Ectodermal cell (in vitro differentiated cells): ENCODE results near the gene SRP9.
A peak's percentile ranks its signal among the peaks of the same experiment; 100 is the strongest.
"Not testable (repeated sequence)": the region's sequence is repeated elsewhere in the genome, so short reads cannot be mapped to it uniquely, and the experiment has no call there.

Experiments used
- H3K27ac ChIP-seq: 2 replicates; pipeline ENCODE4 v1.7.0; 2013; ENCODE audit warnings: mild to moderate bottlenecking, low read depth, low read length; ENCODE audit not compliant: insufficient read depth, poor library complexity, severe bottlenecking
- H3K27me3 ChIP-seq: 2 replicates; pipeline ENCODE4 v1.7.0; 2013; ENCODE audit warnings: mild to moderate bottlenecking, low read length; ENCODE audit not compliant: insufficient read depth, control insufficient read depth, poor library complexity, severe bottlenecking
- H3K36me3 ChIP-seq: one replicate; pipeline ENCODE4 v1.7.0; 2013; ENCODE audit warnings: low read length; ENCODE audit not compliant: control insufficient read depth, insufficient read depth
- H3K4me1 ChIP-seq: one replicate; pipeline ENCODE4 v1.7.0; 2013; ENCODE audit warnings: low read length; ENCODE audit not compliant: control insufficient read depth, insufficient read depth
- H3K4me3 ChIP-seq: 2 replicates; pipeline ENCODE4 v1.7.0; 2013; ENCODE audit warnings: low read depth, low read length, control low read depth; ENCODE audit not compliant: insufficient read depth
- H3K9me3 ChIP-seq: 2 replicates; pipeline ENCODE4 v1.7.0; 2013; ENCODE audit warnings: mild to moderate bottlenecking, low read length, moderate library complexity; ENCODE audit not compliant: control insufficient read depth
- WGBS, 2 experiments: methylation state at CpG; one replicate each; pipeline ENCODE4 v1.1.7; 2013; ENCODE audit warnings: missing lambda C conversion rate in 2 of 2; 5-methylcytosine and 5-hydroxymethylcytosine counted together

The SRP9 gene

DNA sequence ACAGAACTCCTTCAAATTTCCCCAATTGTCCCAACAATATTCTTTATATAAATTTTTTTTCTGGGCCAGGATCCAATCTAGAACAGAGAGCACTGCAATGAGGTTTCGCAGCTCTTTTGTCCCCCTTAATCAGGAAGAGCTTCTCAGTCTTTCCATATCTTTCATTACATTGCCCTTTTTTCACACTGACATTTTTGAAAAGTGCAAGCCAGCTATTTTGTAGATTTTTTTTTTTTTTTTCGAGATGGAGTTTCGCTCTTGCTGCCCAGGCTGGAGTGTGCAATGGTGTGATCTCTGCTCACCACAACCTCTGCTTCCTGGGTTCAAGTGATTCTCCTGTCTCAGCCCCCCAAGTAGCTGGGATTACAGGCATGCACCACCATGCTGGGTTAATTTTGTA is 29.1 kb downstream of the SRP9 start:
- not testable (repeated sequence) for H3K4me3 ChIP-seq, H3K9me3 ChIP-seq, H3K36me3 ChIP-seq, H3K4me1 ChIP-seq, H3K27ac ChIP-seq
- peaks cover 15% of the 10 kb centered on the region for H3K27me3 ChIP-seq
- WGBS, 2 experiments = 94 to 96% methylated on average over 3 of the region's 3 CpGs

DNA sequence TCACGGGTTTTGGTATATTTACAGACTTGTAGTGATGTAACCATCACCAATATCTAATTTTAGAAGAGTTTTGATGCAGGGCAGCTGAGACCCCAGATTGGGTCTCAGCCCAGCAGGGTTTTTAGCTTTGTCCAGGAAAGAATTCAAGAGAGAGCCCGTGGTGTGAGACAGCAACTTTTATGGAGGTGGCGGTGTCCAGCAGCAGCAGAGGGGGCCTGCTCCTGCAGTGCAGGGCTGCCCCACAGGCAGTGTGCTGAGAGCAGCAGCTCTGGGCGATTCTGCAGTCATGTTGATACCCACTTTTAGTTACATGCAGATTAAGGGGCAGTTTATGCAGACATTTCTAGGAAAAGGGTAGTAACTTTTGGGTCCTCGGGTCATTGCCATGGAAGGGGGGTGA is 30.5 kb downstream of the SRP9 start:
- Histone ChIP-seq H3K36me3 (no peaks in the 10 kb centered on the region), H3K4me1 (peaks cover 3% of the 10 kb centered on the region), H3K4me3 (no peak overlapping the region), H3K9me3 (no peaks in the 10 kb centered on the region), H3K27me3 (peaks cover 15% of the 10 kb centered on the region), H3K27ac (no peak overlapping the region)
- 72 to 81% methylated on average over 4 to 5 of the region's 5 CpGs for WGBS, 2 experiments

DNA sequence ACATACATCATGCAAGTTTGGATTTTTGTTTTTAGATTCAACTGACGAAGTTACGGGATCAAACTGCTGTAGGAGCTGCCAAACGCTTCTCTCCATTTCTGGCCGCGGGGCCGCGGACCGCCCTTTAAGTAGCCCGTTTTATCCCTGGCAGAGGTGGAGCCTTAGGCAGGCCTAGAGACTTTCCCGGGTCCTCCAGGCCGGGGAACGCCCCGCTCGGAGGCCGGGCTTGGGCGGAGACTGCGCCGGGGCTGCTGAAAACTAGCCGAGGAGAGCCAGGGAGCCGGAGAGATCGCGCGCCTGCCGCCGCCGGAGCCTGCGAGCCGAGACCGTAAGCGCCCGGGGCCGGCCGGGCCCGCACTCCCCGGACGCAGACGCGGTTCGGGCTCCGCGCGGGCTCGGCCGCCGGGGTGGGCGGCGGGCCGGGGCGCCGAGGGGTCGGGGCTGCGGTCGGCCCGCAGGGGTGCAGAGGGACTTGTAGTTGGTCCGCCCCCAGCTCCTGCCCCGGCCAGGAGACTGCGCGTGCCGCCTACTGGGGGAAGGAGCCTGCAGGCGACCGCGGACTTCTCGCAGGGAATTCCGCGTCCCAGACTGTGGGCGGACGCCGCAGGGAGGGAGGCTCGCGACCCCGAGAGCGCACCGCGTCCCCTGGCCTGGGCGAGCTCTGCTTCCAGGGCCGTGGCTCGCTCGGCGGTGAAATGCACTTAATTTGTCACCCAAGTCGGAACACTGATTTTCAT is 32.4 kb downstream of the SRP9 start, which contains the start of gene EPHX1:
Gene EPHX1, plus strand, starts transcription at position 283 of the 737 bp plus-strand sequence. CDS start 18,606 bp downstream, outside the sequence.
- Histone ChIP-seq H3K27me3 (peaks cover 15% of the 10 kb centered on the region), H3K4me3 (peak within 1 kb of the TSS; percentile 39), H3K4me1 (peaks cover 10% of the 10 kb centered on the region), H3K9me3 (no peaks in the 10 kb centered on the region), H3K27ac (no peak within 1 kb of the TSS), H3K36me3 (no peaks in the 10 kb centered on the region)
- 1% methylated on average over 80 of the region's 80 CpGs for WGBS, 2 experiments

DNA sequence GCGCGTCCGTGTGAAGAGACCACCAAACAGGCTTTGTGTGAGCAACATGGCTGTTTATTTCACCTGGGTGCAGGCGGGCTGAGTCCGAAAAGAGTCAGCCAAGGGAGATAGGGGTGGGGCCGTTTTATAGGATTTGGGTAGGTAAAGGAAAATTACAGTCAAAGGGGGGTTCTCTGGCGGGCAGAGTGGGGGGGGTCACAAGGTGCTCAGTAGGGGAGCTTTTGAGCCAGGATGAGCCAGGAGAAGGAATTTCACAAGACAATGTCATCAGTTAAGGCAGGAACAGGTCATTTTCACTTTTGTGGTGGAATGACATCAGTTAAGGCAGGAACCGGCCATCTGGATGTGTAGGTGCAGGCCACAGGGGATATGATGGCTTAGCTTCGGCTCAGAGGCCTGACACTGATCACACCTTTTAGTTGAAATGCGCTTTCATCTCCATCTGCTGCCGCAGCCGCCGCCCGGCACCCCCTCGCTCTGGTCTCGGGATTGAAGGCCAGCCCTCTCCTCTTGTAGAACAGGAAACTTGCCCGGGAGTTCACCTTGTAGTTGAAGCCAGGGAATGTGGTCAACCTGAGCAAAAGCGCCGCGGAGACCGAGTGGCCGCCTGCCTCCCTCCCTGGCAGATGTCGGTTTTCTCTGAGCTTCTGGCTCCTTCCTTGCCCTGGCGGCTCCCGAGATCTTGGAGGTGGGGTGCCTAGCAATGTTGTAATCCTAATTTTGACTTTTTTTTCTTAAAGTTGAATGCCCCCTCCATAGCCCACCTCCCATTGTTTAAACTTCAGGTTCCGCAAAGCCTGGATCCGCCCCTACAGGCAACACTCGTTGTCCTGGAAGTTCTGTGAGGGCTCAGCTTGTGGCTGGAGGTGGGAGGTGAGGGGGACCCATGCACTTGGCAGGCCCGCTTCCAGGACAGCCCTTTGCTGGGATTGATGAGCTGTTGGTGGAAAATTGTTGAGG is 33.2 kb downstream of the SRP9 start:
- H3K27ac ChIP-seq, H3K9me3 ChIP-seq, H3K4me1 ChIP-seq, H3K36me3 ChIP-seq: not testable (repeated sequence)
- Histone ChIP-seq H3K4me3 (peak overlapping the region; percentile 39), H3K27me3 (peaks cover 15% of the 10 kb centered on the region)
- 5% methylated on average over 29 of the region's 29 CpGs for WGBS, 2 experiments

DNA sequence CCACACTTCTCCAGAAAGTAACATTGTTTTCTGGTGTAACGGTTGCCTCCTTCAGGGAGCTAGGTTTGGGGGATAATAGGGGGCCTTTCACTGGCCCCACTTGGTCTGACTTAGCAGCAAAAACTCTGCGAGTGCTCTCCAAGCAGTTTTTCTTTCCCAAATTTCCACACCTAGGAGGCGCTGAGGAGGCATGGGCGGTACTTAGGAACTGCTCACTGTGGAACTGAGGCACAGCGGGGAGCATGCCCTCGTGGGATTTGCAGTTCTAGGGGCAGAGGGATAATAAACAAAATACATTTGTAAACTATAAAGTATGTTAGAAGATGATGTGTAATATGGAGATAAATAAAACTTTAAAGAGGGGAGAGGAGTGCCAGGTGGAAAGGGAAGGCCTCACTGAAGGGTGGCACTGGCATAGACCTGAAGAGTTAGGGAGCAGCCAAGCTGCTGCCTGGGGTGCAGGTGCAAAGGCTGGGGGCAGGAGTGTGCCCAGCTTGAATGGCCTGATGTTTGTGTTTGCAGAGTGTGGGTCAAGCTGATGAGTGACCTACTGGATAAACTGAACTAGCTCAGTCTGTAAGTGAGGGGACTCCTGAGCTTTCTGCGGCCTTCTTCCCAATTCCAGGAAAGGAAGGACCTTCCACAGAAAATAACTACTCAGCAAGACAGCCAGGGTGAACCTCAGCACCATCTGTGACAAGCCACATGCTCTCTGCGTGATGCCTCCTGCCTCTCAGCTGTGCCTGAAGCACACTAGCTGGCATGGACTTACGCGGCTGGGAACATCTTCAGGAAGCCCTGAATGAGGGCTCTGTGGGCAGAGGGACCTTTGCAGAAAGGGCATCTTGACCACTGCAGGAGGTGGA is 34.2 kb downstream of the SRP9 start:
- no peaks in the 10 kb centered on the region for H3K9me3 ChIP-seq
- H3K36me3 ChIP-seq = no peaks in the 10 kb centered on the region
- WGBS, 2 experiments = 56% methylated on average over 10 of the region's 10 CpGs
- no peak overlapping the region for H3K27ac ChIP-seq
- peaks cover 15% of the 10 kb centered on the region for H3K27me3 ChIP-seq
- peaks cover 13% of the 10 kb centered on the region for H3K4me1 ChIP-seq
- H3K4me3 ChIP-seq = no peak overlapping the region

DNA sequence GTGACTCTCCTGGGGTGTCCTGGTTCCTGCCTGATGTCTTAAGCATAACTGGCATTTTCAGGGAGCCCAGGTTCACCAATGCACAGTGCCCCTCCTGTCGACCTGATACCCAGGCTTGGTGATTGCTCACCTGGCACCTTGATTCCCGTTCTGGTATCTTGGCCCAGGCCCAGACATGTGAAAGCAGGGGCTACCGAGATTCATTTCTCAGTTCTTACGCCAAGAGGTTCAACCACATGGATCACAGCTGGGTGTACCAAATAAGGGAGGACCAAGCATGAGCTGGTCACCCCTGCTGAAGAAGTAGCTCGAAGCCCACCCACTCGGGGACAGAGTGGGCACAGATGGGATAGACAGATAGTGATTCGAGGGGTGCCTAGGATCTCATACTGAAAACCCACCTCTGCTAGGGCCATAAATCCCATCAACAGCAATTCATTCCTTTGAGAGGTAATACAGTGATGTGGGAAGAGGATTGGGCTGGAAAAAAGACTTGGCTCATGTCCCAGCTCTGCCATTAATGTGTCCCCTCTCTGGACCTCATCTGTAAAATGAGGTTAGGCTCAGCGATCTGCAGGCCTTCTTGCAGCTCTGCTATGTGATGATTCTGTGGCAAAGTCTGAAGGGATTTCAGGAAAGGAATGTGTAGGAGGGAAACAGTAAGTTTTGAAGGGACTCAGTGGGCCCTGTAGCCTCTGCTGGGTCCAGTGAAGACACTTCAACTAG is 35.0 kb downstream of the SRP9 start:
- Histone ChIP-seq H3K4me1 (peaks cover 21% of the 10 kb centered on the region), H3K27ac (no peak overlapping the region), H3K4me3 (no peak overlapping the region), H3K27me3 (peaks cover 15% of the 10 kb centered on the region), H3K9me3 (no peaks in the 10 kb centered on the region), H3K36me3 (no peaks in the 10 kb centered on the region)
- WGBS, 2 experiments = 95 to 96% methylated on average over 8 of the region's 8 CpGs

DNA sequence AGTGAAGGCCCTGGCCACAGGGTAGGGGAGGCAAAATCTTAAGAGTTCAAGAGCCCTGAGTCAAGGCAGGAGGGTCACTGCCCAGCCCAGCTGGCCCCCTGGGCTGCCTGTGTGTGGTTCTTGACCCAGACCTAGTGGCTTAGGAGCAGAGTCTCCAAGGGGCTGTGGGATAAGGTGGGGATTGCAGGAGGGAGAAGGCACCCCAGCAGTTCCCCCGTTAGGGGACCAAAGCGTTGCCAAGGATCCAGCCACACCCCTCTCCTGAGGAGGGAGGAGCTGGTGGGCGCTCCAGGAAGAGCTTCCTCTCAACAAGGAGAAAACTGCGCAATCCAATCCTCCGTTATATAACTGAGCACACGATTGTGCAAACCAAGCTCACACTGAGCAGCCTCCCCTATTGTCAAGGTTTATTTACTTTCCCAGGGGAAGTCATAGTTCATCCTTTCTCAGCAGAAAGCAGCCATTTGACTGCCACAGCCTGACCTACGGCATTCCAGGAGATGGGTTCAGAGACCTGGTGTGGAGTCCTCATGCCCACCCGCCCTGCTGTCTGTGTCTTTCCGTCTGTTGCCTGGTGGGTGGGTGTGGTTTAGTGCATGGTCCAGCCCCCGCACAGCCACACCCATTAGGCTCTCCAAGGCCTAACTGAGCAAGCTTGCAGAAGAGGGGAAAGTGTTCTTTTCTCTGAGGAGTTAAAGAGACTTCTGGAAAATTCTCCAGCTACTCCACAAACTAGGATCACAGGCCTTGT is 35.8 kb downstream of the SRP9 start:
- Histone ChIP-seq H3K27ac (no peak overlapping the region), H3K4me1 (peaks cover 25% of the 10 kb centered on the region), H3K36me3 (no peaks in the 10 kb centered on the region), H3K9me3 (no peaks in the 10 kb centered on the region), H3K4me3 (no peak overlapping the region), H3K27me3 (peaks cover 15% of the 10 kb centered on the region)
- 72 to 80% methylated on average over 10 of the region's 10 CpGs for WGBS, 2 experiments

DNA sequence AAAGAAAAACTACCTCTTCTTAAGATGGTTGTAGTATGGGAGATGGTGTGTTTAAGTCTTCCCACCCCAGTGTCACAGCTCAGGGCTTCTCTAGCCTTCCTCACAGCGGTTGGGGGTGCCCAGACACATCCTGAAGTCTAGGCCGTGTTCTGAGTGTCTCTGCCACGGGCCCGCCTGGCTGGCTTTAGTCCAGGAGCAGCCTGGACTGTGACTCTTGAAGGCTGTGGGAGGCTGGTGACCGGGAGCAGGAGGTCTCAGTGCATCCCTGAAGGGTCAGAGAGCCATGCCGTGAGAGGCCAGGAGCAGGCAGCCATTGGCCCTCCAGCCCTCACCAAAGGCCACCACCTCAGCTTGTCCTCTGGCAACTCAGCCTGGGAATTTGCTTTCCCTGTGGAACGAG is 36.8 kb downstream of the SRP9 start:
- Histone ChIP-seq H3K27me3 (peaks cover 15% of the 10 kb centered on the region), H3K4me1 (peaks cover 25% of the 10 kb centered on the region), H3K27ac (no peak overlapping the region), H3K9me3 (no peaks in the 10 kb centered on the region), H3K36me3 (no peaks in the 10 kb centered on the region), H3K4me3 (no peak overlapping the region)
- 89 to 90% methylated on average over 7 of the region's 7 CpGs for WGBS, 2 experiments

DNA sequence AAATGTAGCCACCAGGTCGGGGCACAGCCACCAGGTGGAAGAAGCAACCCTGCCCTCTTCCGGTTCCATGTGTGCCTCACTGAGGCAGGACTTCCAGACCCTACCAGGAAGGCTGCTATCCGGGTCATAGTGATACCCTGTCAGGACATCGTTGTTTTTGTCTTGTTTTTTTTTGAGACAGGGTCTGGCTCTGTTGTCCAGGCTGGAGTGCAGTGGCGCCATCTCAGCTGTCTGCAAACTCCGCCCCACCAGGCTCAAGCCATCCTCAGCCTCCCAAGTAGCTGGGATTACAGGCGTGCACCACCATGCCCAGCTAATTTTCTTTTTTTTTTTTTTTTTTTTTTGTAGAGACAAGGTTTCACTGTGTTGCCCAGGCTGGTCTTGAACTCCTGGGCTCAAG is 37.5 kb downstream of the SRP9 start:
- not testable (repeated sequence) for H3K27ac ChIP-seq, H3K9me3 ChIP-seq, H3K36me3 ChIP-seq, H3K4me3 ChIP-seq
- WGBS, 2 experiments = 90 to 95% methylated on average over 5 to 6 of the region's 7 CpGs
- Histone ChIP-seq H3K27me3 (peaks cover 15% of the 10 kb centered on the region), H3K4me1 (peaks cover 25% of the 10 kb centered on the region)
